H1 (cell line): ENCODE data around the gene NFAT5. TPM values are rescaled to one million over a fixed set of nuclear protein-coding genes. Genes with fewer than 3 reads are reported as not detected.

Source experiments
- CTCF ChIA-PET: fragments of 300-600 bp; sonication (Branson Sonifier 250); formaldehyde crosslinking; loops from one replicate; lab custom pipeline; 2021; ENCODE audit not compliant: partially characterized antibody; lab: Charles Lee
- POLR2A ChIA-PET: fragments of 300-600 bp; sonication (Branson Sonifier 250); formaldehyde crosslinking; loops from one replicate; lab custom pipeline; 2021; ENCODE audit warnings: inconsistent platforms; ENCODE audit not compliant: partially characterized antibody; lab: Charles Lee
- DNase-seq, 2 experiments: peaks; one replicate each; pipeline versions ENCODE4 v3.0.0 to v3.0.0-alpha.2; 2010 to 2022; ENCODE audit warnings: low spot score in 2 of 2, low read depth in 1 of 2, mixed read lengths in 1 of 2
- FAIRE-seq: peaks from 2 replicates; lab custom pipeline; 2011; peaks lifted over from hg19 to GRCh38; lab: Jason Lieb, UNC
- H2AFZ ChIP-seq: 2 replicates; pipeline ENCODE4 v1.8.1; 2012; ENCODE audit warnings: low read length, inconsistent platforms
- H2AK5ac ChIP-seq: 2 replicates; pipeline ENCODE4 v1.6.1; 2013; ENCODE audit warnings: low read depth, low read length
- H2BK120ac ChIP-seq: replicated peaks from 2 replicates; pipeline ENCODE3; 2013; ENCODE audit warnings: low read depth, low read length, inconsistent platforms
- H2BK12ac ChIP-seq: 2 replicates; pipeline ENCODE4 v1.6.1; 2013; ENCODE audit warnings: low read depth, low read length
- H2BK15ac ChIP-seq: 2 replicates; pipeline ENCODE4 v1.6.1; 2013; ENCODE audit warnings: low read length
- H2BK20ac ChIP-seq: 2 replicates; pipeline ENCODE4 v1.6.1; 2013; ENCODE audit warnings: low read length
- H2BK5ac ChIP-seq: 2 replicates; pipeline ENCODE4 v1.6.1; 2013; ENCODE audit warnings: low read depth, low read length
- H3K14ac ChIP-seq: 2 replicates; pipeline ENCODE4 v1.6.1; 2013; ENCODE audit warnings: inconsistent platforms; ENCODE audit not compliant: insufficient read length
- H3K18ac ChIP-seq: 2 replicates; pipeline ENCODE4 v1.6.1; 2013; ENCODE audit warnings: low read length; ENCODE audit errors: extremely low read depth
- H3K23ac ChIP-seq: 2 replicates; pipeline ENCODE4 v1.6.1; 2013; ENCODE audit warnings: inconsistent platforms; ENCODE audit not compliant: insufficient read length
- H3K23me2 ChIP-seq: 2 replicates; pipeline ENCODE4 v1.6.1; 2013; ENCODE audit warnings: low read depth, low read length
- H3K27ac ChIP-seq: 2 replicates; pipeline ENCODE4 v1.6.1; 2011; ENCODE audit warnings: low read depth, low read length, inconsistent platforms
- H3K27me3 ChIP-seq, 4 experiments: replicated peaks in 1 of 4; 1 replicate in 1 of 4; 2 replicates in 3 of 4; pipeline versions ENCODE4 v1.6.1 to v1.8.1; 2011 to 2013; ENCODE audit warnings: low read length in 3 of 4, mild to moderate bottlenecking in 3 of 4, inconsistent platforms in 2 of 4, mixed read lengths in 2 of 4, moderate library complexity in 1 of 4; ENCODE audit not compliant: control insufficient read depth in 3 of 4, insufficient read depth in 3 of 4; ENCODE audit errors: extremely low read depth in 1 of 4
- H3K36me3 ChIP-seq, 4 experiments: 2 replicates each; pipeline versions ENCODE4 v1.6.1 to v1.8.1; 2011 to 2013; ENCODE audit warnings: mild to moderate bottlenecking in 4 of 4, low read length in 3 of 4, moderate library complexity in 2 of 4, control low read depth in 1 of 4, inconsistent platforms in 1 of 4; ENCODE audit not compliant: insufficient read depth in 4 of 4, control insufficient read depth in 2 of 4
- H3K4ac ChIP-seq: replicated peaks from 2 replicates; pipeline ENCODE3; 2013; ENCODE audit warnings: low read length, low read depth, mixed read lengths, inconsistent platforms; ENCODE audit not compliant: insufficient read length
- H3K4me1 ChIP-seq, 4 experiments: replicated peaks in 1 of 4; 1 replicate in 1 of 4; 2 replicates in 3 of 4; pipeline versions ENCODE4 v1.6.1 to v1.8.1; 2011 to 2013; ENCODE audit warnings: low read length in 3 of 4, inconsistent platforms in 2 of 4, mixed read lengths in 1 of 4; ENCODE audit not compliant: insufficient read depth in 4 of 4, control insufficient read depth in 3 of 4
- H3K4me2 ChIP-seq, 2 experiments: 2 replicates each; pipeline versions ENCODE4 v1.6.1 to v1.8.1; 2011 to 2013; ENCODE audit warnings: low read depth in 2 of 2, low read length in 2 of 2, control low read depth in 1 of 2, inconsistent platforms in 1 of 2, mild to moderate bottlenecking in 1 of 2; ENCODE audit not compliant: insufficient read depth in 1 of 2
- H3K4me3 ChIP-seq, 4 experiments: fragments of 200-600, 300-600 bp in 1 of 4; sonication (generic), shearing (Covaris generic), sonication (Bioruptor Twin) in 1 of 4; 2 replicates each; pipeline versions ENCODE4 v1.5.1 to v1.8.1; 2011 to 2016; ENCODE audit warnings: low read length in 4 of 4, low read depth in 3 of 4, control low read depth in 2 of 4, inconsistent platforms in 2 of 4, mild to moderate bottlenecking in 2 of 4, mixed read lengths in 1 of 4, moderate library complexity in 1 of 4; ENCODE audit not compliant: insufficient read depth in 2 of 4; ENCODE audit errors: extremely low read depth in 1 of 4
- H3K56ac ChIP-seq: replicated peaks from 2 replicates; pipeline ENCODE3; 2013; ENCODE audit warnings: low read depth, mild to moderate bottlenecking, mixed read lengths, low read length, inconsistent platforms; ENCODE audit not compliant: insufficient read length
- H3K79me1 ChIP-seq: 2 replicates; pipeline ENCODE4 v1.6.1; 2013; ENCODE audit warnings: low read depth, low read length, control low read depth
- H3K79me2 ChIP-seq, 2 experiments: 2 replicates each; pipeline versions ENCODE4 v1.6.1 to v1.8.1; 2012 to 2013; ENCODE audit warnings: low read length in 2 of 2, mild to moderate bottlenecking in 2 of 2, inconsistent platforms in 1 of 2; ENCODE audit not compliant: insufficient read depth in 2 of 2, control insufficient read depth in 1 of 2
- H3K9ac ChIP-seq, 4 experiments: replicated peaks in 1 of 4; 1 replicate in 1 of 4; 2 replicates in 3 of 4; pipeline versions ENCODE4 v1.6.1 to v1.8.1; 2011 to 2013; ENCODE audit warnings: low read depth in 3 of 4, low read length in 3 of 4, control low read depth in 2 of 4, mild to moderate bottlenecking in 2 of 4, moderate library complexity in 2 of 4, inconsistent platforms in 1 of 4; ENCODE audit errors: extremely low read depth in 1 of 4
- H3K9me3 ChIP-seq, 2 experiments: 2 replicates each; pipeline versions ENCODE4 v1.6.1 to v1.8.1; 2012 to 2013; ENCODE audit warnings: mild to moderate bottlenecking in 2 of 2, moderate library complexity in 2 of 2, control low read depth in 1 of 2, inconsistent platforms in 1 of 2, low read depth in 1 of 2, low read length in 1 of 2, mixed read lengths in 1 of 2; ENCODE audit not compliant: insufficient read depth in 2 of 2
- H4K20me1 ChIP-seq, 2 experiments: replicated peaks in 1 of 2; 2 replicates each; pipeline versions ENCODE3 to v1.8.1; 2011 to 2013; ENCODE audit warnings: inconsistent platforms in 2 of 2, low read length in 2 of 2, mild to moderate bottlenecking in 1 of 2; ENCODE audit not compliant: insufficient read depth in 2 of 2, control insufficient read depth in 1 of 2
- H4K5ac ChIP-seq: 2 replicates; pipeline ENCODE4 v1.6.1; 2013; ENCODE audit warnings: low read length, low read depth, mixed read lengths, inconsistent platforms; ENCODE audit not compliant: insufficient read length
- H4K8ac ChIP-seq: 2 replicates; pipeline ENCODE4 v1.8.0; 2013; ENCODE audit warnings: mild to moderate bottlenecking, moderate library complexity, low read length, inconsistent platforms; ENCODE audit not compliant: insufficient read depth; ENCODE audit errors: extremely low read depth
- H4K91ac ChIP-seq: replicated peaks from 2 replicates; pipeline ENCODE3; 2013; ENCODE audit warnings: low read length, mixed read lengths, inconsistent platforms; ENCODE audit not compliant: insufficient read length
- GABPA ChIP-seq: IDR thresholded peaks from 2 replicates; pipeline ENCODE4 v1.6.1; 2011; ENCODE audit warnings: mild to moderate bottlenecking, low read length, moderate library complexity, borderline replicate concordance; ENCODE audit not compliant: insufficient read depth
- GTF2F1 ChIP-seq: IDR thresholded peaks from 2 replicates; pipeline ENCODE4 v1.6.1; 2012; ENCODE audit warnings: low read depth, low read length, improper control_type of control experiment, borderline replicate concordance
- KDM5A ChIP-seq: fragments of 200-600 bp; IDR thresholded peaks from 2 replicates; pipeline ENCODE4 v1.7.1; 2012; ENCODE audit warnings: mild to moderate bottlenecking, low read length, inconsistent platforms, mixed read lengths
- SAP30 ChIP-seq: fragments of 300-600 bp; sonication (generic); IDR thresholded peaks from 2 replicates; pipeline ENCODE4 v1.7.1; 2012; ENCODE audit warnings: low read length, moderate library complexity, mild to moderate bottlenecking, inconsistent platforms; ENCODE audit not compliant: insufficient read depth, insufficient replicate concordance
- SRF ChIP-seq: IDR thresholded peaks from 2 replicates; pipeline ENCODE4 v1.6.1; 2011; ENCODE audit warnings: mild to moderate bottlenecking, low read depth, low read length, moderate library complexity
- WGBS, 2 experiments: shearing (Covaris generic) in 1 of 2; methylation state at CpG; one replicate each; pipeline versions ENCODE4 v1.1.6 to v1.1.7; 2013 to 2015; ENCODE audit warnings: low lambda C conversion rate in 2 of 2, mixed read lengths in 2 of 2, inconsistent platforms in 1 of 2, low coverage in 1 of 2, missing lambda C conversion rate in 1 of 2; ENCODE audit not compliant: insufficient replicate concordance in 2 of 2, insufficient coverage in 1 of 2, insufficient read length in 1 of 2; ENCODE audit errors: extremely low coverage in 1 of 2, missing lambda C conversion rate in 1 of 2; 5-methylcytosine and 5-hydroxymethylcytosine counted together
- polyA plus RNA-seq, 7 experiments: library from polyadenylated mRNA; depleted of rRNA in 3 of 7; stranded (reverse) in 5 of 7; unstranded in 2 of 7; fragments of >200 nt in 5 of 7; fragments of 200-250 nt in 2 of 7; gene quantifications; 1 replicate in 5 of 7; 2 replicates in 1 of 7; 4 replicates in 1 of 7; pipeline versions ENCODE4 v1.2.1 to v1.2.3, GENCODE V29; 2011 to 2013; ENCODE audit warnings: missing spikeins in 2 of 7, mixed read lengths in 2 of 7
- total RNA-seq: library from RNA; stranded (reverse); fragmentation: NEBNext Ultra II Directional; extraction: Animal tissue kit (Norgen Biotek cat#: 25700); gene quantifications from 2 replicates; pipeline ENCODE4 v1.2.1, GENCODE V29; 2021

The NFAT5 gene
- total and polyA plus RNA-seq, 2 of the 8 experiments (the other 6 are each of a cell fraction or from before 2014, with no cell fraction given), result 8.9 to 29.0 TPM

DNA sequence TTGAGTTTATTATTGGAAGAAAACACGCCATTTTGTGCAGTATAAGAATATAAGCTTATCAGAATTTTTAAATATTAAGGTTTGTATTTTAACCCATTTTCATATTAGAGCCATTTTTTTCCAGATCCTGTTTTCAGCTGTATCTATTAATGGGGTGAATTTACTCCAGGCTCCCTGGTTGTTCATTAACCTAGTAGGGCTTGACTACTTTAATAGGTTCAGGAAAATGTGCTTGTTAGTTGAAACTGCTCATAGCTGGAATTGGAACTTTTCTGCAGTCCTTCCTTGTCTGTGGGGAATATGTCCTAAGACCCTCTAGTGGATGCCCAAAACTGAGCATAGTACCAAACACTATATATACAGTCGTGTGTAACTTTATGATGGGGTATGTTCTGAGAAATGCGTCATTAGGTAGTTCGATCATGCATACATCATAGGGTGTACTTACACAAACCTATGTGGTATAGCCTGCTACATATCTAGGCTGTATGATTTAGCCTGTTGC is 28.0 kb downstream of the NFAT5 start:
- Histone ChIP-seq H2AK5ac (no peak overlapping the region), H3K4me3 (no peak overlapping the region), H2BK5ac (no peak overlapping the region), H3K79me2 (peaks cover 0 to 33% of the 10 kb centered on the region in 2 experiments; a peak in 2 of 4 replicates), H4K8ac (no peak overlapping the region), H3K4me2 (no peak overlapping the region), H3K18ac (no peak overlapping the region), H2BK12ac (no peak overlapping the region), H4K5ac (no peak overlapping the region), H3K23ac (no peak overlapping the region), H2BK20ac (no peak overlapping the region), H2AFZ (no peak overlapping the region), H3K4ac (no peak overlapping the region), H3K9ac (no peak overlapping the region), H3K14ac (no peak overlapping the region), H3K27me3 (no peaks in the 10 kb centered on the region), H3K4me1 (no peaks in the 10 kb centered on the region), H3K56ac (no peak overlapping the region), H3K36me3 (no peaks in the 10 kb centered on the region), H3K79me1 (no peaks in the 10 kb centered on the region; the same call in 1 of the 2 replicates), H3K23me2 (no peaks in the 10 kb centered on the region), H3K9me3 (no peaks in the 10 kb centered on the region), H2BK120ac (no peak overlapping the region), H4K20me1 (peaks cover 0 to 3% of the 10 kb centered on the region in 2 experiments), H3K27ac (no peak overlapping the region), H4K91ac (no peak overlapping the region), H2BK15ac (no peak overlapping the region)
- ChIA-PET POLR2A (no interaction called here), CTCF (interaction anchor here (3.1 kb wide), 1 partner anchor 196 kb away, joined by 10 read pairs; no protein-coding TSS in a partner anchor)
- WGBS, 2 experiments, result 86 to 100% methylated on average over 1 to 4 of the region's 4 CpGs
- FAIRE-seq, result no peak
- DNase-seq, result no peak
- TF ChIP-seq SRF, result no peak
- TF ChIP-seq GTF2F1, result no peak
- no peak for TF ChIP-seq GABPA
- TF ChIP-seq SAP30, result no peak
- TF ChIP-seq KDM5A, result no peak
